Smooth muscle cell (in vitro differentiated cells): Measurements from ENCODE around the gene KRT83. TPM values are rescaled to one million over a fixed set of nuclear protein-coding genes. Genes with fewer than 3 reads are reported as not detected.

ENCODE experiments used
- DNase-seq: peaks from one replicate; lab custom pipeline; 2025; ENCODE audit not compliant: unreplicated experiment; lab: John Stamatoyannopoulos, UW
- H2AFZ ChIP-seq: fragments of 200-600 bp; sonication (generic); 2 replicates; pipeline ENCODE4 v1.6.0; 2016; ENCODE audit warnings: antibody characterized with exemption, low read depth, mild to moderate bottlenecking
- H3F3A ChIP-seq: fragments of 200-600 bp; sonication (generic); 2 replicates; pipeline ENCODE4 v1.6.0; 2017; ENCODE audit warnings: antibody characterized with exemption, low read depth
- H3K27ac ChIP-seq: fragments of 200-600 bp; sonication (generic); 2 replicates; pipeline ENCODE4 v1.5.1; 2016; ENCODE audit warnings: low read depth, mild to moderate bottlenecking
- H3K27me3 ChIP-seq: fragments of 200-600 bp; sonication (generic); 2 replicates; pipeline ENCODE4 v1.6.1; 2016; ENCODE audit warnings: low read depth, mild to moderate bottlenecking
- H3K36me3 ChIP-seq: fragments of 200-600 bp; sonication (generic); 2 replicates; pipeline ENCODE4 v1.5.1; 2016; ENCODE audit warnings: low read depth
- H3K4me1 ChIP-seq: fragments of 200-600 bp; sonication (generic); 2 replicates; pipeline ENCODE4 v1.5.1; 2016; ENCODE audit warnings: low read depth
- H3K4me2 ChIP-seq: fragments of 200-600 bp; sonication (generic); 2 replicates; pipeline ENCODE4 v1.6.0; 2016; ENCODE audit warnings: mild to moderate bottlenecking
- H3K4me3 ChIP-seq: fragments of 200-600 bp; sonication (generic); 2 replicates; pipeline ENCODE4 v1.5.1; 2016; ENCODE audit warnings: mild to moderate bottlenecking
- H3K79me2 ChIP-seq: fragments of 200-600 bp; sonication (generic); 2 replicates; pipeline ENCODE4 v1.6.0; 2016; ENCODE audit warnings: low read depth, mild to moderate bottlenecking
- H3K9ac ChIP-seq: fragments of 200-600 bp; sonication (generic); 2 replicates; pipeline ENCODE4 v1.6.0; 2016; ENCODE audit warnings: low read depth
- H3K9me3 ChIP-seq: fragments of 200-600 bp; sonication (generic); replicated peaks from 2 replicates; pipeline ENCODE4 v1.5.1; 2016; ENCODE audit warnings: low read depth
- H4K20me1 ChIP-seq: fragments of 200-600 bp; sonication (generic); 2 replicates; pipeline ENCODE4 v1.6.0; 2016; ENCODE audit warnings: low read depth
- WGBS: methylation state at CpG from one replicate; pipeline ENCODE4 v1.1.7; 2016; ENCODE audit warnings: low lambda C conversion rate; 5-methylcytosine and 5-hydroxymethylcytosine counted together
- polyA plus RNA-seq: library from polyadenylated mRNA; unstranded; fragments of >200 nt; fragmentation: Nextera tagmentation; extraction: Ambion mirVana; gene quantifications from 2 replicates; pipeline ENCODE4 v1.2.1, GENCODE V29; 2016
- total RNA-seq: library from RNA; depleted of rRNA; stranded (reverse); fragments of >200 nt; gene quantifications from 2 replicates; pipeline ENCODE4 v1.2.3, GENCODE V29; 2014
- TF ChIP-seq, protein P1 (sequence below): fragments of 200-600 bp; sonication (generic); IDR thresholded peaks from 2 replicates; pipeline ENCODE4 v1.5.1; 2017; ENCODE audit warnings: borderline replicate concordance, mild to moderate bottlenecking, antibody characterized with exemption; ENCODE audit not compliant: insufficient read depth, poor library complexity, severe bottlenecking

Gene KRT83
- total and polyA plus RNA-seq, 2 experiments from 2014 or later = not detected

DNA sequence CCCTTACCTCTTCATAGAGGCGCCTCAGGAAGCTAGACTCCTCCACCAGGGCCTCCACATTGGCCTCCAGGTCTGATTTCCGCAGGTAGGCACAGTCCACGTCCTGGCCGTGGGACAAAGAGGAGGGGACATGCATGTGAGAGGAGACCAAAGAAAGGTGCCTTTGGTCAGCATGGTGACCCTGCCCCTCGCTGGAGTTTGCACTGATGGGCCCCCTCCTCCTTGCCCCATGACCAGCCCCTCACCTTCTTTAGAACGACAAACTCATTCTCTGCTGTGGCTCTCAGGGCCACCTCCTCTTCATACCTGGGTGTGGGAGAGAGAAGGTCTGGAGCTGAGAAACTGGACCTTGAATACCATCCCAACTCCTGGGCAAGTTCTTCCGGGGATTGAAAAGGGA lies 42.9 kb upstream of the KRT83 start:
- Histone ChIP-seq H3K27me3 (peaks cover 35% of the 10 kb centered on the region), H3K4me1 (no peaks in the 10 kb centered on the region), H4K20me1 (no peaks in the 10 kb centered on the region), H3K4me2 (no peak overlapping the region), H3F3A (no peaks in the 10 kb centered on the region), H3K9ac (no peak overlapping the region), H3K36me3 (no peaks in the 10 kb centered on the region), H3K79me2 (no peaks in the 10 kb centered on the region), H3K4me3 (no peak overlapping the region), H3K9me3 (no peaks in the 10 kb centered on the region), H3K27ac (no peak overlapping the region), H2AFZ (no peak overlapping the region)
- TF ChIP-seq, protein P1, sequence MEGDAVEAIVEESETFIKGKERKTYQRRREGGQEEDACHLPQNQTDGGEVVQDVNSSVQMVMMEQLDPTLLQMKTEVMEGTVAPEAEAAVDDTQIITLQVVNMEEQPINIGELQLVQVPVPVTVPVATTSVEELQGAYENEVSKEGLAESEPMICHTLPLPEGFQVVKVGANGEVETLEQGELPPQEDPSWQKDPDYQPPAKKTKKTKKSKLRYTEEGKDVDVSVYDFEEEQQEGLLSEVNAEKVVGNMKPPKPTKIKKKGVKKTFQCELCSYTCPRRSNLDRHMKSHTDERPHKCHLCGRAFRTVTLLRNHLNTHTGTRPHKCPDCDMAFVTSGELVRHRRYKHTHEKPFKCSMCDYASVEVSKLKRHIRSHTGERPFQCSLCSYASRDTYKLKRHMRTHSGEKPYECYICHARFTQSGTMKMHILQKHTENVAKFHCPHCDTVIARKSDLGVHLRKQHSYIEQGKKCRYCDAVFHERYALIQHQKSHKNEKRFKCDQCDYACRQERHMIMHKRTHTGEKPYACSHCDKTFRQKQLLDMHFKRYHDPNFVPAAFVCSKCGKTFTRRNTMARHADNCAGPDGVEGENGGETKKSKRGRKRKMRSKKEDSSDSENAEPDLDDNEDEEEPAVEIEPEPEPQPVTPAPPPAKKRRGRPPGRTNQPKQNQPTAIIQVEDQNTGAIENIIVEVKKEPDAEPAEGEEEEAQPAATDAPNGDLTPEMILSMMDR = no peak
- DNase-seq = no peak
- WGBS = 89% methylated on average over 7 of the region's 7 CpGs

DNA sequence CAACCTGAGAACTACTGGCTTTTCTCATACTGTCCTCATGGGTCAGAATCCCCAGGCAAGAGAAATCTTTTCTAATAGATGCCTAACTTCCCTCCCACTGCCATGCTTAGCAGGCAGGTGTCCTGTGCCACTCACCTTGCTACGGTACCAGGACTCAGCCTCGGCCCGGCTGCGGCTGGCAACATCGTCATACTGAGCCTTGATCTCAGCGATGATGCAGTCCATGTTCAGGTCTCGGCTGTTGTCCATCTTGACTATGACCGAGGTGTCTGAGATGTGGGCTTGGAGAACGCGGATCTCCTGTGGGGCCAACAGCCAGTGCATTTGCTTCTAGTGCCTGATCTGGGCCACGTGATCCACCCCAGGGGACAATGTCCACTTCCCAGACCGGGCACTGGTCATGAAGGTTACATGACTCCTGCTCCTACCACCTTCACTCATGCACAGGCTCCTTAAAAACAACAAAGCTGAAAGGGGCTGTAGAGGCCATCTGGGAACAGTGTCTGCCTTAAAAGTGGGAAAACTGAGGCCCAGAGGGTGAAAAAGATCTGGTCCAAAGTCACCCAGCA lies 42.0 kb upstream of the KRT83 start:
- Histone ChIP-seq H2AFZ (no peak overlapping the region), H3K27me3 (peaks cover 26% of the 10 kb centered on the region), H3K4me2 (no peak overlapping the region), H3K36me3 (no peaks in the 10 kb centered on the region), H3F3A (no peaks in the 10 kb centered on the region), H3K9ac (no peak overlapping the region), H3K27ac (no peak overlapping the region), H3K4me1 (no peaks in the 10 kb centered on the region), H4K20me1 (no peaks in the 10 kb centered on the region), H3K4me3 (no peak overlapping the region), H3K9me3 (no peaks in the 10 kb centered on the region), H3K79me2 (no peaks in the 10 kb centered on the region)
- WGBS = 96% methylated on average over 12 of the region's 12 CpGs
- no peak for DNase-seq
- TF ChIP-seq, protein P1 = no peak

DNA sequence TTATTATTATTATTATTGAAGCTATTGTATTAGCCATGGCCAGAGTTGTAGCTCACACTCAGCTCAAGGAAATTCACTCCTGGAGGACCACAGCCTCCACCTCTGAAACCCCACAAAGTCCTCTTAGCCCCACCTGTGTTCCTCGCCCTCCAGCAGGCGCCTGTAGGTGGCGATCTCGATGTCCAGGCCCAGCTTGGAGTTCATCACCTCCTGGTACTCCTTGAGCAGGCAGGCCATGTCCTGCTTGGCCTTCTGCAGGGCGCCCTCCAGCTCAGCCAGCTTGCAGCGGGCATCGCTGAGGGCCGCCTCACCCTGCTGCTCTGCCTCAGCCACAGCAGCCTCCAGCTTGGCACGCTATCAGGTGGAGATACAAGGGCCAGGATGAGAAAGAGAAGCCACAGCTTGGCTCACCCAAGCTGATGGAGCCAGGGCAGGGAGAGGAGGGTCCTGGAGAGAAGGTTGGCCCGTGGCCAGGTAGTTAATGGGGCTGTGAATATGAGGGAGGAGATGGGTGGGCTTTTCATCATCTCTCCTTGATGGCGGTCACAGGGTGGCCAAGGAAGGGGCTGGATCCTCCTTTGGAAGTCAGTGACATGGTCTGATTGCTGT lies 41.0 kb upstream of the KRT83 start:
- H2AFZ ChIP-seq = no peak overlapping the region
- no peak for DNase-seq
- TF ChIP-seq, protein P1 = peak; percentile 23
- 80% methylated on average over 11 of the region's 11 CpGs for WGBS
- H3K36me3 ChIP-seq = no peaks in the 10 kb centered on the region
- no peaks in the 10 kb centered on the region for H3K4me1 ChIP-seq
- no peak overlapping the region for H3K9ac ChIP-seq
- no peak overlapping the region for H3K4me3 ChIP-seq
- no peaks in the 10 kb centered on the region for H3K79me2 ChIP-seq
- H3K27me3 ChIP-seq = peaks cover 16% of the 10 kb centered on the region
- H3K4me2 ChIP-seq = no peak overlapping the region
- no peaks in the 10 kb centered on the region for H3K9me3 ChIP-seq
- H4K20me1 ChIP-seq = no peaks in the 10 kb centered on the region
- H3F3A ChIP-seq = no peaks in the 10 kb centered on the region
- H3K27ac ChIP-seq = no peak overlapping the region

DNA sequence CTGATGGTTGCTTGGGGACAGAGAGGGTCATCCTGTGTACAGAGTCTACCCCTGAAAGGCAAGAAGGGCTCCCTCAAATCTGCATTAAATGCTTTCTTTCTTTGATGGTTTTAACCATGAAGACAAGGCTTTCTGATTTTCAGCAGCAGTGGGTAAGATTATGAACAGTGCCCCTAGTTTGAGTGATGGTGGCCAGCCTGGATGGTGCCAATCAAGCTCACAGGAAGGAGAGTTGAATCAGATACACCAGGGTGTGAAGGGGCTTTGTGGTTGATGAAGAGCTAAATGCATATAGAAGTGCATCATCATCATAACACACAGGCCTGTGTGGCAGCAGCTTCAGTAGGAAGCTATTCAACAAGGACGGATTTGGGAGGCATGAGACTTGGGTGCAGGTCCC lies 40.4 kb upstream of the KRT83 start:
- no peaks in the 10 kb centered on the region for H3K9me3 ChIP-seq
- WGBS = 92% methylated on average over 1 of the region's 1 CpG

More for the DNA sequence above, 40.4 kb upstream of the KRT83 start:
- Histone ChIP-seq H3K4me1 (no peaks in the 10 kb centered on the region), H3K4me2 (no peak overlapping the region), H3F3A (no peaks in the 10 kb centered on the region), H3K27me3 (peaks cover 14% of the 10 kb centered on the region), H3K4me3 (no peak overlapping the region), H3K79me2 (no peaks in the 10 kb centered on the region), H3K9ac (no peak overlapping the region), H3K27ac (no peak overlapping the region), H3K36me3 (no peaks in the 10 kb centered on the region), H2AFZ (no peak overlapping the region), H4K20me1 (no peaks in the 10 kb centered on the region)
- TF ChIP-seq, protein P1 = no peak
- DNase-seq = no peak
